HL-60/S4 (cell line): ENCODE results near the gene TEAD3.

Source experiments
- in situ Hi-C: fragments of 300-500 bp; cut with MboI; formaldehyde crosslinking; loops from 2 replicates; pipeline ENCODE4 v1.14.3; 2022; ENCODE audit warnings: low sequenced_read_pairs

The TEAD3 gene

DNA sequence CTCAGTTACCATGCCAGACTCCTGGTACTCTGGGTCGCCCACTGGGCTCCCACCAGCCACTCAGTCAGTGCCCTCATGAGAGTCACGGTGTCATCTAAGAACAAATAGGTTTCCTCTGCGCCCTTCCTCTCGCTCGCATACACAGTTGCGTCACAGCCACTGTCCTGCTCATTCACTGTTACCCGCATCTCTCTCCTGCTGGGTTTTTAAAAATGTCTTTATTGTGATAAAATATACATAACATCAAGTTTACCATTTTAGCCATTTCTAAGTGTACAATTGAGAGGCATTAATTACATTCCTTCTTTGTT lies 4.0 kb downstream of the TEAD3 start:
- in situ Hi-C loops = no loop called here

DNA sequence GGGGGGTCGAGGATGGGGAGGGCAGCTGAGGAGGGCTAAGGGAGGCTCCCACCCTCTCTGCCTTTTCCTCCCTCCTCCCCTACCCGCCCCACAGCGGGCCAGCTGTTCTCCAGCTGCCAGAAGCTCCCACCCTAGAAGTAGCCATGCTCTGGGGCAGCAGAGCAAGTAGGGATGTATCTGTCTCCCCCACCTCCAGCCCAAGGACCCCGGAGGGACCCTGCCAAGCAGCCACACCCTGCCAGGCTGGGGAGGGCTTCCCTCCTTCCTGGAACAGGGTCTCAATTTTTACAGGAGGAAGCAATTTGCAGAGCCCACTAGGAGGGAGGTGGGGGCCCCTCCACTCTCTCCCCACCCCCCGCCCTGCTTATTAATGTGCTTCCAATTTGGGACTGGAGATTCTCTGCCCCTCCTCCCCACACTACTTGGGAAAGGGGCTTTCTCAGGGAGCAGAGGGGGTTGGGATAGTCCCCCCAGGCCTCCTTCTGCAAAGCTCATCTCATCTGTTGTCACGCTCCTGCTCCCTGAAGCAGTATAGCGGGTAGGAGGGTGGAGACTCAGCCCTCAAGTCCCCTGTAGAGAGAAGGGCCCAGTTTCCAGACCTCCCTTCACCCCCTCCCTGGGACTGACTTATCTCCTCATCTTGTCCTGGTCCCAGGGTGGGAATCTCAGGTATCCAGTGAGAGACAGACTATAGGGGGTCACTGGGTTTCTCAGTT lies 4.5 kb downstream of the TEAD3 start:
- in situ Hi-C loops = no loop called here

GRCh38 chr6:35491558-35492257 lies 5.2 kb downstream of the TEAD3 start:
- in situ Hi-C loops = no loop called here

DNA sequence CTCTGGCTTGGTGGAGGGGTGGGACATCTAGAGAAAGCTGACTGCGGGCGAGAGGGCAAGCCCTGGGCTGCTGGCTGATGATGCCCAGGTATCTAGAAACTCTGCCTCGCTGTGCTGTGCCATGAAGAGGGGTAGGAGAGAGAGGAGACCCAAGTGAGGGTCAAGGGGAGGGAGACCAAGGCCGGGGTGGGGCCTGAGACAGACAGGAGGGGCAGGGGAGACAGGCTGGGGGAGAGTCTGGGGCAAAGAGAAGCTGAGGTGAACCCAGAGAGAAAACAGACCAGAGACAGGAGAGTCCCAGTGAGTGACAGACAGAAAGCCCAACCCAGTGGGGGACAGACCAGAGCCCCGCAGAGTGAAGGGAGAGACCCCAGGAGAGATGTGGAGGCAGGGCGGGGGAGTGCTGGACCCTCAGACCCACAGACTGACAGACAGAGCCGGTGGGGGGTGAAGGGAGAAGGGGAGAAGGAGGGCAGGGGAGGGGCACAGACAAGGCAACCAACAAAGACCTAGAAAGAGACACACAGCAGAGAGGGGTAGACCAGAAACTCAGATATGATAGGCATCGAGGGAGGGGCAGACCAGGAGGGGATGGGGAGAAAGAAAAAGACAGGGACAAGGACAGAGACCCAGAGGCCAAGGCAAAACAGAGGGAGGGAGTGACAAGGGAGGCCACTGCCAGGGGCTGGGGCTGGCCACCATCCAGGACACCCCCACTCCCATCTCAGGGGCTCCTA lies 5.9 kb downstream of the TEAD3 start:
- in situ Hi-C loops = no loop called here

GRCh38 chr6:35489995-35490791 lies 6.7 kb downstream of the TEAD3 start:
- in situ Hi-C loops = no loop called here

- in situ Hi-C loops = no loop called here
Measured at GRCh38 chr6:35489066-35489465, 7.8 kb downstream of the TEAD3 start.

DNA sequence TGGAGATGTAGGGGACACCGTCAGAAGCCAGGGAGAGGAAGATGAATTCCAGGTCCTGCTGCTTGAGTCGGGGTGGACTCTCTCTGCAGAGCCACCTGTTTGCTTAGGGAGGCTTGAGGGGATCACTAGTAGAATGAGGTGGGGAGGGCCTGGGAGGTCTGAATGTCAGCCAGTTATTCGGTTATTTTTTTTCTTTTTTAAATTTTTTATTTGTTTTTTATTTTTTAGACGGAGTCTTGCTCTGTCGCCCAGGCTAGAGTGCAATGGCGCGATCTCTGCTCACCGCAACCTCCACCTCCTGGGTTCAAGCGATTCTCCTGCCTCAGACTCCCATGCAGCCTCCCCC lies 8.4 kb downstream of the TEAD3 start:
- in situ Hi-C loops = no loop called here

- in situ Hi-C loops = no loop called here
Measured at GRCh38 chr6:35487658-35488516, 9.0 kb downstream of the TEAD3 start.

DNA sequence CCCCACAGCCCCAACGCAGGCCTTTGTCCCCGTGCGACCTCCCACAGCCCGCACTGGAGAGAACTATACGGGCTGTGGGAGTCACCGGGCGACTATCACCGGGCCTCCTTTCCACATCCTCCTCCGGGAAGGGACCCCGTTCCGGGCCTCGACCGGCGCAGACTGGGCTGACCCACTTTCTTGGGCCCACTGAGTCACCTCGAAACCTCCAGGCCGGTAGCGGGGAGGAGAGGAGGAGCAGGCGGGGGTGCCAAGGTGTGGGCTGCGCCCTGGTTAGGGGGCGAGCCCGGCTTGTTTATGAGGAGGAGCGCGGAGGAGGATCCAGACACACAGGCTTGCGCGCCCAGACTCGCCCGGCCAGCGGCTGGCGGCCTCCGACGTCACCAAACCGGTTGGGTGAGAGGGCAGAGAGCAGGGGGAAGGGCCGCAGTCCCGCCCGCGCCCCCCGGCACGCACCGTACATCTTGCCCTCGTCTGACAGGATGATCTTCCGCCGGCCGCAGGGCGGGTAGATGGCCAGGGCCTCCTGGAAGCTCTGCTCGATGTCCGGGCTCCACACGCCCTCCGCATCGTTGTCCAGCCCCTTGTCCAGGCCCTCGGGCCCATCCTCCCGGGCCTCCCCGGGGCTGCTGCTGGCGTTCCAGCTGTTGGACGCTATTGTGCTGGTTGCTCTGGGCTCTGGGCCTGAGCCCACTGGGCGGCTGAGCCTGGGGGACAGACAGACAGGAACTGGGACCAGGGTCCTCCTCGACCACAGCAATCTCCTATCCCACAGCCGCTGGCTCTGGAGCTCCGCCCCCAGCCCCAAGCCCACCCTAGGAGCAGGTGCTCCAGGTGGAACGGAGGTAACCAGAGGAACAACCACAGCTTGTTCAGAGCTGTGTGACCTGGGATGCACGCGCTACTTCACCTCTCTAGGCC lies 10.6 kb downstream of the TEAD3 start:
- in situ Hi-C loops = no loop called here

DNA sequence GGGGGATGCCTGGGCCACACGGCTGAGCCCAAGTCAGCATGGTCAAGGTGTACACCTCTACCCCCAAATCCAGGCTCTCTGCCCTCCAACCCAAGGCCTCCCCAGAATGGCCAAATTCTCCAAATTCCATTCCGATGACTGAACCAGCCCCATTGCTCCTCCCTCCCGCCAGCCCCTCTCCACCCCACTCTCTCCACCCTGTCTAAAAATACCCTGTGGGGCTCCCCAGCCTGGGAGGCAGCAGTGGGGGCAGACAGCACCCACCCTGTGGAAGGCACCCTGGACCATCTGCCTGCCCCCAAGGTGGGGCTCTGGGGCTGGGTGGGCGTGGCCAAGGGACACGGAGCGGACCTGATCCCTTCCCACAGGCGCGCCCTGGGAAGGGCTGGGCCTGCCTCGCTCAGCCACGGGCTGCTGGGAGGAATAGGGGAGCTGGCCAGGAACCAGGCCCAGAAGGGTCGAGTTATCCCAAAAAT lies 11.4 kb downstream of the TEAD3 start:
- in situ Hi-C loops = no loop called here

DNA sequence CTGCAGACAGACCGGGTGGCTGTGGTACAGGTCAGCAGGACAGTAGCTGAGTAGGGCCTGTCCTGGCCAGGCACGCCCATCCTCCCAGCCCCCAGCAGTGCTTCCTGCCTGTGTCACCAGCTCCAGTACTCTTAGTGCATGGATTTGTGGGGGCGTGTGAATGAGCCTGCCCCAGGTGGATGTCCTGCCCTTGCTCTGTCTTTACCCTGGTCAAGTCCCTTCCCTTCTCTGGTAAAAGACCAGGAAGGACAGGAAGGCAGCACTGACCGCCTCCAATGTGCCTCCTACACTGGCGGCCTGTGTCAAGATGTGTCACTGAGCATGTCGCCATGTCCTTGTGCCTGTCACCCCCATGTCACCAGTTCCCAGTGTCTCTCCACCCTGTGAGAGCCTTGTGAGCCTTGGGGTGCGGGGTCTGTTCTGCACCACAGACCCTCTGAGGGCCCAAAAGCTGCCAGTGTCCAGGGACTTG lies 11.9 kb downstream of the TEAD3 start:
- in situ Hi-C loops = no loop called here

DNA sequence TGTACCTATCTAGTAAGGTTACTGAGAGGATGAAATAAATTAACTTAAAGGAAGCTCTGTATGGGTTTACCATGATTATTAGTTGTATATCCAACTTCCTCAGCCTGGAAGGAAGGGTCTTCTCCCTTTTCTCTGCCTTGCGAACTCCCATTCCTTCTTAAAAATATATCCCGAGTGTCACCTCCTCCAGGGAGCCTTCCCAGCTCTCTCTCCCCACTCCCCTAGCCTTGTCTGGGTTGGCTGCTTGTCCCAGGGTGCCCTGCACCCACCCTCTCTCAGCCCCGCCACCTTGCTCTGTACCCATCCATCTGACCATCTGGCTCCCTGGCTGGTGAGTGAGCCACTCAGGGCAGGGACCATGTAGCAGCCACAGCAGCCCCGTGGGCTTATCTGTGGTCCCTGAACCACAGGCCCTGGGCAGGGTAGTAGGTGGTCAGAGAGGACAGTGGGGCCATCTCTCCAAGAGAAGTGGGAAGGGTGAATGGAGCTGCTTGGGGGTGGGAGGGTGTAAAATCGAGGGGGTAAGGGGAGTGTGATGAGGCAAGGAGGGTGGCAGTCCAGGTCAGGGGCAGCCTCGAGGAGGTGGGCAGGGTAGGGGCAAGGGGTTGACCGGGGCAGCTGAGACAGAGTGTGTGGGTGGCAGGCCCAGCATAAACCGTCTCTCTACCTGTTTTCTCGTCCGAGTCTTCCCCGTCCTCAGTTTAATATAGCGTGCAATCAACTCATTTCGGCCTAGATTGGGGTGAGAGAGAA lies 12.8 kb downstream of the TEAD3 start:
- in situ Hi-C loops = no loop called here

GRCh38 chr6:35483490-35483889 lies 13.4 kb downstream of the TEAD3 start:
- in situ Hi-C loops = no loop called here

GRCh38 chr6:35483062-35483461 lies 13.8 kb downstream of the TEAD3 start:
- in situ Hi-C loops = no loop called here

DNA sequence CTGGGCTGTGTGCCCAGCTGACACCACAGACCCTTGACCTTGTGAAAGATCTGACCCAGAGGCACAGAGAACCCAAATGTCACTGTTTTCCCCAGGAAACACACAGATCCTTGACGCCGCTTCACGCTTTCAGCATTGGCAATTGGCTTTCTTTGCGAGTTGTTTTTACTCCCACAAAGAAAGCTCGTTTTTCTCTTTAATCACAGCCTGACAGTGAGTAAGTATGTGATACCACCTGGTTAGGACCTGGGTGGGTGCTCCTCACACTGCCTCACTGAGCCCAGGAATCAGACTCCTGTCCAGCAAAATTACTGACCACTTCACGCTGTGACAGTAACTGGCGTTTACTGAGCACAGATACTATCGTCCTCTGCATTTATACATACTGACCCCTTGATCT lies 15.7 kb downstream of the TEAD3 start:
- in situ Hi-C loops = no loop called here

DNA sequence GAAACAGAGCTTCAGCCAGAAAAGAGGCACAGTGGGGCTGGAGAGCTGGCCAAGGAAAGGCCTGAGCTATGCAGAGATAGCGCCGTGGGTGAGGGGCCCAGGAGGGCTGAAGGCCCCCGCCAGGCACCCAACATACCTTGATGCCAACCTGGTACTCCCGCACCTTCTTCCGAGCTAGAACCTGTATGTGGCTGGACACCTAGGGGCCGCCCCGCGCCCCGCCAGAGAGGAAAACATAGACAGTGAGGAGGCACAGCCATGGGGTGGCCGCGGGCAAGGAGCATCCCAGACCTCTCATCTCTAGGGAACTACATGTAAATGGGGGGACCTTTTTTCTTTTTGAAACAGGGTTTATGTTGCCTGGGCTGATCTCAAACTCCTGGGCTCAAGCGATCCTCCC lies 16.7 kb downstream of the TEAD3 start:
- in situ Hi-C loops = no loop called here

DNA sequence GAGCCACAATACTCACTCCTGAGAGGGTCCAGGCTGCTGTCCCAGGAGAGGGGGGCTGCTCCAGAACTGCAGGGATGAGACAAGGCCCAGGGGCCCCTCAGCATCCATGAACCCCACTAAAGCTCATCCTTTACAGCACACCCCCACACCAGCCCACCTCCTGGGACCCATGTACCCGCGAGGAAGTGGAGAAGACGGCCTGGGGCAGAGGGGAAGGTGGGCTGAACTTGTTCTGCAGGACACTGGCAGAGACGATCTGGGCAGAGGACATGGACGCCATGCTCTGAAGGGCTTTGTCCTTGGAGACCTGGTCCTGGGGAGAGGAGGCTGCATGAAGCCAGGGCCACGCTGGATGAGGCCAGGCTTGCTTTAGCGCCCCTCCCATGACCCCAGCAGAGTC lies 18.6 kb downstream of the TEAD3 start:
- in situ Hi-C loops = no loop called here

DNA sequence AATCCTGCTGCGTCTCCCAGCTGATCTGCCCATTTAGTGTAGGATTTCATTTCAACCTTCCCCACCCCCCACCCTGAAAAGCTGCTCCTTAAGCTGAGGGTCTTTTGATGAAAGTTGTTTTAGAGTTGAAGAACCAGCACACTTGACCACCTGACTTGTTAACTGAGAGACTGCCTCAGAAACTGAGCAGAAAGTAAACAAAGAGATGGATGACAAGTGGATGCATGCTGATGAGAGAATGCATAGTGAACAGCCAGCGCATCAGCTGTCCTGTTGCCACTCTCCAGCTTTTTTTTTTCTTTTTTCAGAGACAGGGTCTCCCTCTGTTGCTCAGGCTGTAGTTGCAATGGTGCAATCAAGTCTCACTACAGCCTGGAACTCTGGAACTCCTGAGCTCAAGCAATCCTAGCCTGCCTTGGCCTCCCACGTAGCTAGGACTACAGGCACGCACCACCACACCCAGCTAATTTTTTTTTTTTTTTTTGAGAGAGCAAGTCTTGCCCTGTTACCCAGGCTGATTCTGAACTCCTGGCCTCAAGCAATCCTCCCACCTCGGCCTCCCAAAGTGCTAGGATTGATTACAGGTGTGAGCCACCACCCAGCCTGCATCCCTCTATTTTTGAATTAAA lies 19.2 kb downstream of the TEAD3 start:
- in situ Hi-C loops = no loop called here
